Eye (tissue), 1 donor: ENCODE data around the gene CLCN6.

Source experiments
- DNase-seq: peaks from one replicate; pipeline ENCODE4 v3.0.0-alpha.2; 2015

The CLCN6 gene

GRCh38 chr1:11805422-11806306 lies at the start of gene CLCN6, which contains the start of gene MTHFR:
CLCN6 (plus strand) TSS chr1:11806191; CDS start chr1:11806263, 72 bp downstream.
MTHFR (minus strand) TSS chr1:11805964; CDS start chr1:11803116, 2,848 bp downstream.
- DNase-seq, result peak; percentile 99

GRCh38 chr1:11757047-11757446 lies 48.9 kb upstream of the CLCN6 start:
- no peak for DNase-seq

- DNase-seq, result no peak
Observed at GRCh38 chr1:11759791-11760190, 46.2 kb upstream of the CLCN6 start.

GRCh38 chr1:11761285-11761684 lies 44.7 kb upstream of the CLCN6 start:
- no peak for DNase-seq

GRCh38 chr1:11761988-11762406 lies 44.0 kb upstream of the CLCN6 start, which contains the start of gene C1orf167:
C1orf167 (plus strand) TSS chr1:11762193; CDS start chr1:11764401, 2,208 bp downstream.
- peak; percentile 32 for DNase-seq

GRCh38 chr1:11764115-11764514 lies 41.9 kb upstream of the CLCN6 start:
- no peak for DNase-seq

- DNase-seq, result no peak
Observed at GRCh38 chr1:11764519-11764918, 41.5 kb upstream of the CLCN6 start.

- DNase-seq, result no peak
Observed at GRCh38 chr1:11765661-11766428, 40.1 kb upstream of the CLCN6 start.

GRCh38 chr1:11766429-11766776 lies 39.6 kb upstream of the CLCN6 start:
- no peak for DNase-seq

GRCh38 chr1:11767922-11768704 lies 37.9 kb upstream of the CLCN6 start:
- DNase-seq, result no peak

- no peak for DNase-seq
Observed at GRCh38 chr1:11768821-11769220, 37.2 kb upstream of the CLCN6 start.

- DNase-seq, result no peak
Observed at GRCh38 chr1:11769274-11769673, 36.7 kb upstream of the CLCN6 start.

- DNase-seq, result no peak
Observed at GRCh38 chr1:11770011-11770410, 36.0 kb upstream of the CLCN6 start.

- no peak for DNase-seq
Observed at GRCh38 chr1:11771481-11772043, 34.4 kb upstream of the CLCN6 start.

- no peak for DNase-seq
Observed at GRCh38 chr1:11772458-11772857, 33.5 kb upstream of the CLCN6 start.

- DNase-seq, result no peak
Observed at GRCh38 chr1:11774753-11775152, 31.2 kb upstream of the CLCN6 start.

- no peak for DNase-seq
Observed at GRCh38 chr1:11777658-11778322, 28.2 kb upstream of the CLCN6 start.

GRCh38 chr1:11778336-11778735 lies 27.7 kb upstream of the CLCN6 start:
- DNase-seq, result no peak

GRCh38 chr1:11778844-11779623 lies 27.0 kb upstream of the CLCN6 start:
- DNase-seq, result no peak

GRCh38 chr1:11779715-11780379 lies 26.1 kb upstream of the CLCN6 start:
- DNase-seq, result no peak
